GM12878 (cell line): ENCODE results near the gene MVB12B. TPM values are rescaled to one million over a fixed set of nuclear protein-coding genes. Genes with fewer than 3 reads are reported as not detected.

Experiments used
- ATAC-seq: fragments of 200-7000 bp; cut with Tn5 transposase; 3 replicates; pipeline ENCODE4 v1.9.1; 2020; ENCODE audit warnings: mild to moderate bottlenecking, moderate library complexity
- BruUV-seq: library from RNA; stranded (reverse); fragments of 400-500 nt; replicated peaks from 2 replicates; lab custom pipeline; 2021; lab: Mats Ljungman, UMichigan
- CTCF ChIA-PET: fragments of 300-600 bp; sonication (Branson Sonifier 250); formaldehyde crosslinking; extraction: SDS; loops from one replicate; lab custom pipeline; 2021; ENCODE audit warnings: inconsistent platforms; lab: Yijun Ruan, JAX
- POLR2A ChIA-PET: fragments of 350-600 bp; formaldehyde crosslinking; extraction: SDS; loops from one replicate; lab custom pipeline; 2021; ENCODE audit warnings: inconsistent platforms; lab: Charles Lee
- RAD21 ChIA-PET: fragments of 300-600 bp; sonication (Branson Sonifier 250); formaldehyde crosslinking; loops from one replicate; lab custom pipeline; 2023; ENCODE audit warnings: antibody characterized with exemption; ENCODE audit not compliant: unreplicated experiment; lab: Charles Lee
- SMC1A ChIA-PET: fragments of 300-600 bp; sonication (Branson Sonifier 250); formaldehyde crosslinking; loops from one replicate; lab custom pipeline; 2023; ENCODE audit not compliant: unreplicated experiment, uncharacterized antibody; lab: Charles Lee
- DNase-seq: peaks from one replicate; pipeline ENCODE4 v3.0.0-alpha.2; 2011; ENCODE audit warnings: low read depth, low spot score
- FAIRE-seq: peaks from 3 replicates; lab custom pipeline; 2011; peaks lifted over from hg19 to GRCh38; lab: Jason Lieb, UNC
- H2AFZ ChIP-seq: 2 replicates; pipeline ENCODE4 v1.6.0; 2011; ENCODE audit warnings: low read depth, low read length, control low read depth; ENCODE audit not compliant: control insufficient read depth
- H3K27ac ChIP-seq: 2 replicates; pipeline ENCODE4 v1.5.1; 2011; ENCODE audit warnings: control low read depth; ENCODE audit not compliant: control insufficient read depth, insufficient read depth
- H3K27me3 ChIP-seq, 2 experiments: replicated peaks in 1 of 2; 2 replicates each; pipeline versions ENCODE4 v1.6.0 to v1.6.1; 2011; ENCODE audit warnings: low read length in 1 of 2; ENCODE audit not compliant: control insufficient read depth in 2 of 2, insufficient read depth in 2 of 2
- H3K36me3 ChIP-seq, 2 experiments: 2 replicates each; pipeline ENCODE4 v1.5.1; 2011; ENCODE audit warnings: low read length in 1 of 2; ENCODE audit not compliant: control insufficient read depth in 2 of 2, insufficient read depth in 2 of 2
- H3K4me1 ChIP-seq: 2 replicates; pipeline ENCODE4 v1.6.1; 2011; ENCODE audit warnings: mild to moderate bottlenecking, low read length, moderate library complexity, mixed read lengths; ENCODE audit not compliant: control insufficient read depth, insufficient read depth
- H3K4me2 ChIP-seq: 2 replicates; pipeline ENCODE4 v1.6.0; 2011; ENCODE audit warnings: control low read depth; ENCODE audit not compliant: control insufficient read depth, insufficient read depth
- H3K4me3 ChIP-seq: fragments of 200-600 bp; sonication (generic); 2 replicates; pipeline ENCODE4 v1.5.1; 2016
- H3K79me2 ChIP-seq: 2 replicates; pipeline ENCODE4 v1.6.0; 2011; ENCODE audit warnings: low read length; ENCODE audit not compliant: control insufficient read depth, insufficient read depth
- H3K9ac ChIP-seq: 2 replicates; pipeline ENCODE4 v1.8.0; 2011; ENCODE audit warnings: low read length, control low read depth, mixed read lengths; ENCODE audit not compliant: control insufficient read depth, insufficient read depth
- H3K9me3 ChIP-seq: replicated peaks from 3 replicates; pipeline ENCODE4 v1.5.1; 2011; ENCODE audit warnings: mild to moderate bottlenecking, low read length; ENCODE audit not compliant: control insufficient read depth, insufficient read depth
- H4K20me1 ChIP-seq: 2 replicates; pipeline ENCODE4 v1.6.0; 2011; ENCODE audit not compliant: control insufficient read depth, insufficient read depth
- E2F4 ChIP-seq: IDR thresholded peaks from 2 replicates; pipeline ENCODE4 v1.6.1; 2012; ENCODE audit warnings: low read depth, low read length, improper control_type of control experiment
- MAX ChIP-seq: IDR thresholded peaks from 2 replicates; pipeline ENCODE4 v1.6.1; 2012; ENCODE audit warnings: low read depth, low read length, improper control_type of control experiment
- MYB ChIP-seq: fragments of 150-350 bp; IDR thresholded peaks from 2 replicates; pipeline ENCODE4 v1.6.1; 2014; ENCODE audit warnings: mild to moderate bottlenecking, low read depth, low read length, borderline replicate concordance
- RB1 ChIP-seq: fragments of 450-650 bp; formaldehyde crosslinking; IDR thresholded peaks from 2 replicates; pipeline ENCODE4 v1.6.1; 2017; ENCODE audit warnings: mild to moderate bottlenecking, borderline replicate concordance
- SRF ChIP-seq, 2 experiments: IDR thresholded peaks; 2 replicates each; pipeline ENCODE4 v1.6.1; 2011; ENCODE audit warnings: low read depth in 2 of 2, low read length in 2 of 2, mild to moderate bottlenecking in 1 of 2, moderate library complexity in 1 of 2
- YY1 ChIP-seq: IDR thresholded peaks from 2 replicates; pipeline ENCODE4 v1.6.1; 2011; ENCODE audit warnings: low read depth, mild to moderate bottlenecking, low read length
- ZBED1 ChIP-seq: IDR thresholded peaks from 2 replicates; pipeline ENCODE4 v1.6.1; 2016; ENCODE audit warnings: borderline replicate concordance
- WGBS: methylation state at CpG from one replicate; pipeline ENCODE4 v1.1.6; 2016; ENCODE audit warnings: low lambda C conversion rate; ENCODE audit not compliant: insufficient replicate concordance, insufficient coverage; ENCODE audit errors: missing lambda C conversion rate; 5-methylcytosine and 5-hydroxymethylcytosine counted together
- in situ Hi-C: fragments of 300-500 bp; cut with MboI; formaldehyde crosslinking; loops from 9 replicates; pipeline ENCODE4 v1.14.3; 2018; ENCODE audit warnings: mixed read lengths
- intact Hi-C: fragments of 100-400 bp; cut with micrococcal nuclease; formaldehyde crosslinking; loops from one replicate; pipeline ENCODE4 v1.14.2; 2022; ENCODE audit not compliant: unreplicated experiment
- polyA plus RNA-seq, 11 experiments: library from polyadenylated mRNA; depleted of rRNA in 4 of 11; unstranded in 6 of 11; stranded (reverse) in 5 of 11; fragments of >200 nt; fragmentation: Nextera tagmentation in 4 of 11; fragmentation: Illumina TruSeq in 1 of 11; extraction: Ambion mirVana in 4 of 11; extraction: Trizol in 1 of 11; gene quantifications; 1 replicate in 1 of 11; 2 replicates in 10 of 11; pipeline versions ENCODE4 v1.2.1 to v1.2.3, GENCODE V29; 2011 to 2016; ENCODE audit warnings: inconsistent platforms in 2 of 11, missing spikeins in 2 of 11, low read depth in 1 of 11
- total RNA-seq, 4 experiments: library from RNA; depleted of rRNA in 3 of 4; stranded (reverse); fragments of >200 nt in 3 of 4; fragmentation: Illumina TruSeq in 1 of 4; extraction: Trizol in 1 of 4; gene quantifications; 2 replicates each; pipeline versions ENCODE4 v1.2.1 to v1.2.3, GENCODE V29; 2013 to 2021

The MVB12B gene
- total and polyA plus RNA-seq, 10 of the 15 experiments (the other 5 are each of a cell fraction or from before 2014, with no cell fraction given), result 0.08 TPM; not detected in 9

GRCh38 chr9:126368020-126368419, 41.4 kb downstream of the MVB12B start:
- no TSS peak for BruUV-seq
- Histone ChIP-seq H3K4me1 (no peaks in the 10 kb centered on the region; the same call in 1 of the 2 replicates), H3K9me3 (no peaks in the 10 kb centered on the region; the same call in 2 of the 3 replicates), H3K4me3 (no peak overlapping the region), H2AFZ (no peak overlapping the region), H3K9ac (no peak overlapping the region), H3K4me2 (no peak overlapping the region), H3K27ac (no peak overlapping the region), H4K20me1 (no peaks in the 10 kb centered on the region), H3K79me2 (no peaks in the 10 kb centered on the region), H3K36me3 (no peaks in the 10 kb centered on the region), H3K27me3 (no peaks in the 10 kb centered on the region; a peak in 1 of 4 replicates)
- FAIRE-seq (no peak), DNase-seq (no peak), ATAC-seq (no peak)
- in situ Hi-C loops, result no loop called here
- RAD21 ChIA-PET, result no interaction called here
- TF ChIP-seq E2F4 (no peak), MAX (no peak), YY1 (no peak), MYB (no peak), RB1 (no peak), SRF (IDR thresholded peaks at IDR 0.05; ENCODE audit: low read depth in 2 of 2, low read length in 2 of 2) (no peak), ZBED1 (no peak)
- SMC1A ChIA-PET, result no interaction called here
- CTCF ChIA-PET, result no interaction called here
- intact Hi-C loops, result no loop called here
- 51% methylated on average over 7 of the region's 7 CpGs for WGBS
- POLR2A ChIA-PET, result no interaction called here
